ENCODE data around the gene MRPL30.
"Not testable (repeated sequence)": the region's sequence is repeated elsewhere in the genome, so short reads cannot be mapped to it uniquely, and the experiment has no call there.

The MRPL30 gene

GRCh38 chr2:99180755-99181623 lies at the start of gene MRPL30, which contains the start of gene MITD1:
TSS of gene MRPL30 (plus strand) at chr2:99181184. CDS start at chr2:99186204, 5,020 bp downstream.
TSS of gene MITD1 (minus strand) at chr2:99181058. CDS start at chr2:99180981, 77 bp downstream.
- Histone ChIP-seq H3K9ac (ENCODE audit: low read depth, low read length, poor library complexity, severe bottlenecking) (peak within 1 kb of the TSS; percentile 88), H3K36me3 (ENCODE audit: insufficient read depth, low read length) (no peaks in the 10 kb centered on the region), H3K27me3 (ENCODE audit: insufficient read depth, low read length, poor library complexity, severe bottlenecking) (no peaks in the 10 kb centered on the region), H3K4me2 (ENCODE audit: low read depth, low read length, poor library complexity, severe bottlenecking) (peak within 1 kb of the TSS; percentile 100), H3K9me2 (replicated peaks; ENCODE audit: low read depth, low read length) (no peaks in the 10 kb centered on the region), H3F3A (ENCODE audit: low read depth) (no peaks in the 10 kb centered on the region), H4K20me1 (ENCODE audit: insufficient read depth, low read length, poor library complexity, severe bottlenecking) (peaks cover 14% of the 10 kb centered on the region), H3K9me3 (ENCODE audit: insufficient read depth, low read depth, low read length) (no peaks in the 10 kb centered on the region), H3K4me3 (ENCODE audit: low read length, poor library complexity, severe bottlenecking) (peak within 1 kb of the TSS; percentile 94), H3K79me2 (ENCODE audit: insufficient read depth, low read length) (peaks cover 62% of the 10 kb centered on the region), H3K4me1 (ENCODE audit: insufficient read depth, low read length, poor library complexity, severe bottlenecking) (peaks cover 35% of the 10 kb centered on the region), H2AFZ (ENCODE audit: low read length) (peak within 1 kb of the TSS; percentile 95)
- TF ChIP-seq EZH2phosphoT487 (IDR thresholded peaks at IDR 0.05; ENCODE audit: borderline replicate concordance) (no peak), CTCF (conservative IDR thresholded peaks at IDR 0.05; ENCODE audit: low read length) (no peak)

GRCh38 chr2:99135044-99135556 lies 45.9 kb upstream of the MRPL30 start:
- H3K36me3 ChIP-seq (ENCODE audit: insufficient read depth, low read length); H3K4me3 ChIP-seq (ENCODE audit: low read length, poor library complexity, severe bottlenecking); H2AFZ ChIP-seq (ENCODE audit: low read length); H3K9me2 ChIP-seq (replicated peaks; ENCODE audit: low read depth, low read length); H3K27me3 ChIP-seq (ENCODE audit: insufficient read depth, low read length, poor library complexity, severe bottlenecking); H3F3A ChIP-seq (ENCODE audit: low read depth); H3K9me3 ChIP-seq (ENCODE audit: insufficient read depth, low read depth, low read length); H3K4me2 ChIP-seq (ENCODE audit: low read depth, low read length, poor library complexity, severe bottlenecking); H3K9ac ChIP-seq (ENCODE audit: low read depth, low read length, poor library complexity, severe bottlenecking); H4K20me1 ChIP-seq (ENCODE audit: insufficient read depth, low read length, poor library complexity, severe bottlenecking); H3K4me1 ChIP-seq (ENCODE audit: insufficient read depth, low read length, poor library complexity, severe bottlenecking); H3K79me2 ChIP-seq (ENCODE audit: insufficient read depth, low read length): not testable (repeated sequence)

GRCh38 chr2:99139003-99139402 lies 42.0 kb upstream of the MRPL30 start:
- Histone ChIP-seq H2AFZ (ENCODE audit: low read length) (no peak overlapping the region), H3K9me3 (ENCODE audit: insufficient read depth, low read depth, low read length) (no peaks in the 10 kb centered on the region), H3K4me3 (ENCODE audit: low read length, poor library complexity, severe bottlenecking) (no peak overlapping the region), H4K20me1 (ENCODE audit: insufficient read depth, low read length, poor library complexity, severe bottlenecking) (no peaks in the 10 kb centered on the region), H3K79me2 (ENCODE audit: insufficient read depth, low read length) (no peaks in the 10 kb centered on the region), H3F3A (ENCODE audit: low read depth) (no peaks in the 10 kb centered on the region), H3K36me3 (ENCODE audit: insufficient read depth, low read length) (no peaks in the 10 kb centered on the region), H3K4me2 (ENCODE audit: low read depth, low read length, poor library complexity, severe bottlenecking) (no peak overlapping the region), H3K27me3 (ENCODE audit: insufficient read depth, low read length, poor library complexity, severe bottlenecking) (no peaks in the 10 kb centered on the region), H3K9me2 (replicated peaks; ENCODE audit: low read depth, low read length) (no peaks in the 10 kb centered on the region), H3K9ac (ENCODE audit: low read depth, low read length, poor library complexity, severe bottlenecking) (no peak overlapping the region), H3K4me1 (ENCODE audit: insufficient read depth, low read length, poor library complexity, severe bottlenecking) (peaks cover 12% of the 10 kb centered on the region)
- TF ChIP-seq EZH2phosphoT487 (IDR thresholded peaks at IDR 0.05; ENCODE audit: borderline replicate concordance) (no peak), CTCF (conservative IDR thresholded peaks at IDR 0.05; ENCODE audit: low read length) (no peak)

Data from Loucy (cell line).